Subcutaneous abdominal adipose tissue (tissue), 5 donors: ENCODE measurements around the gene DCHS1.
A peak's percentile ranks its signal among the peaks of the same experiment; 100 is the strongest.

Experiments used
- H3K27ac ChIP-seq: one replicate; pipeline ENCODE4 v1.7.0; 2013; ENCODE audit warnings: low read depth, mild to moderate bottlenecking, inconsistent platforms, low read length, moderate library complexity
- H3K27me3 ChIP-seq, 5 donors: one replicate each; pipeline ENCODE4 v1.7.0; 2013; ENCODE audit warnings: low read length in 5 of 5, inconsistent platforms in 1 of 5; ENCODE audit not compliant: control insufficient read depth in 5 of 5, insufficient read depth in 4 of 5
- H3K36me3 ChIP-seq, 5 donors: one replicate each; pipeline ENCODE4 v1.7.0; 2013; ENCODE audit warnings: low read length in 5 of 5; ENCODE audit not compliant: control insufficient read depth in 5 of 5, insufficient read depth in 5 of 5
- H3K4me1 ChIP-seq, 5 donors: one replicate each; pipeline ENCODE4 v1.7.0; 2013; ENCODE audit warnings: low read length in 5 of 5, mild to moderate bottlenecking in 3 of 5, moderate library complexity in 1 of 5; ENCODE audit not compliant: control insufficient read depth in 5 of 5, insufficient read depth in 5 of 5
- H3K4me3 ChIP-seq, 5 donors: one replicate each; pipeline ENCODE4 v1.7.0; 2013; ENCODE audit warnings: low read length in 5 of 5, low read depth in 1 of 5
- H3K9ac ChIP-seq, 5 donors: one replicate each; pipeline ENCODE4 v1.7.0; 2013; ENCODE audit warnings: low read length in 5 of 5, mild to moderate bottlenecking in 4 of 5, moderate library complexity in 3 of 5
- H3K9me3 ChIP-seq, 5 donors: one replicate each; pipeline ENCODE4 v1.7.0; 2013; ENCODE audit warnings: low read length in 5 of 5; ENCODE audit not compliant: control insufficient read depth in 5 of 5
- donor health status: healthy.
- donor health status: healthy.
- donor health status: healthy.
- donor health status: healthy.
- donor health status: healthy.

The DCHS1 gene

GRCh38 chr11:6622261-6623171, 33.1 kb downstream of the DCHS1 start:
- no peaks in the 10 kb centered on the region for H3K27me3 ChIP-seq
- H3K27ac ChIP-seq: no peak overlapping the region
- no peak overlapping the region for H3K4me3 ChIP-seq
- peaks cover 11 to 24% (median 20%) of the 10 kb centered on the region in 5 donors for H3K4me1 ChIP-seq
- H3K9ac ChIP-seq: no peak overlapping the region
- H3K9me3 ChIP-seq: no peaks in the 10 kb centered on the region
- peaks cover 0 to 53% (median 45%) of the 10 kb centered on the region in 5 donors for H3K36me3 ChIP-seq

- H3K36me3 ChIP-seq: peaks cover 0 to 49% (median 42%) of the 10 kb centered on the region in 5 donors
- no peaks in the 10 kb centered on the region for H3K27me3 ChIP-seq
- H3K4me3 ChIP-seq: no peak overlapping the region
Observed at GRCh38 chr11:6621711-6622211, 33.8 kb downstream of the DCHS1 start.

GRCh38 chr11:6620636-6621035, 35.0 kb downstream of the DCHS1 start:
- H3K27ac ChIP-seq: peak overlapping the region; percentile 10
- peaks cover 11 to 29% (median 24%) of the 10 kb centered on the region in 5 donors for H3K4me1 ChIP-seq
- no peak overlapping the region for H3K4me3 ChIP-seq
- H3K36me3 ChIP-seq: peaks cover 0 to 49% (median 42%) of the 10 kb centered on the region in 5 donors
- no peaks in the 10 kb centered on the region for H3K27me3 ChIP-seq
- no peaks in the 10 kb centered on the region for H3K9me3 ChIP-seq
- H3K9ac ChIP-seq: no peak overlapping the region

More at GRCh38 chr11:6621711-6622211, 33.8 kb downstream of the DCHS1 start:
- Histone ChIP-seq H3K9me3 (no peaks in the 10 kb centered on the region), H3K9ac (no peak overlapping the region), H3K4me1 (peaks cover 11 to 29% (median 24%) of the 10 kb centered on the region in 5 donors), H3K27ac (no peak overlapping the region)

- peak within 1 kb of the TSS; percentile 72 to 98 (median 93) for H3K9ac ChIP-seq
- peaks cover 11 to 29% (median 24%) of the 10 kb centered on the region in 5 donors for H3K4me1 ChIP-seq
- peak within 1 kb of the TSS; percentile 92 for H3K27ac ChIP-seq
- peaks cover 0 to 49% (median 40%) of the 10 kb centered on the region in 5 donors for H3K36me3 ChIP-seq
- no peaks in the 10 kb centered on the region for H3K9me3 ChIP-seq
- H3K4me3 ChIP-seq: peak within 1 kb of the TSS; percentile 86 to 97 (median 91)
- no peaks in the 10 kb centered on the region for H3K27me3 ChIP-seq
Observed at GRCh38 chr11:6619004-6619745, 36.4 kb downstream of the DCHS1 start, which contains the start of gene TPP1. Gene TPP1 (minus strand): TSS chr11:6619422. CDS start chr11:6619400, 22 bp downstream.

- H3K27ac ChIP-seq: peak overlapping the region; percentile 92
- peaks cover 0 to 47% (median 36%) of the 10 kb centered on the region in 5 donors for H3K36me3 ChIP-seq
- no peaks in the 10 kb centered on the region for H3K9me3 ChIP-seq
- H3K27me3 ChIP-seq: no peaks in the 10 kb centered on the region
- peak overlapping the region; percentile 72 to 98 (median 93) for H3K9ac ChIP-seq
- peak overlapping the region; percentile 86 to 97 (median 91) for H3K4me3 ChIP-seq
- H3K4me1 ChIP-seq: peaks cover 11 to 29% (median 24%) of the 10 kb centered on the region in 5 donors
Observed at GRCh38 chr11:6618117-6619003, 37.2 kb downstream of the DCHS1 start.

GRCh38 chr11:6617315-6617781, 38.3 kb downstream of the DCHS1 start:
- peaks cover 0 to 38% (median 32%) of the 10 kb centered on the region in 5 donors for H3K36me3 ChIP-seq
- peak overlapping the region; percentile 2 to 97 (median 27) for H3K4me3 ChIP-seq
- H3K27me3 ChIP-seq: no peaks in the 10 kb centered on the region
- no peaks in the 10 kb centered on the region for H3K9me3 ChIP-seq
- H3K4me1 ChIP-seq: peaks cover 16 to 38% (median 29%) of the 10 kb centered on the region in 5 donors
- peak overlapping the region in 1 of 5 donors; percentile 35 for H3K9ac ChIP-seq
- H3K27ac ChIP-seq: peak overlapping the region; percentile 92

- no peaks in the 10 kb centered on the region for H3K9me3 ChIP-seq
- no peaks in the 10 kb centered on the region for H3K27me3 ChIP-seq
- peaks cover 16 to 40% (median 29%) of the 10 kb centered on the region in 5 donors for H3K4me1 ChIP-seq
- peaks cover 0 to 36% (median 32%) of the 10 kb centered on the region in 5 donors for H3K36me3 ChIP-seq
- no peak overlapping the region for H3K9ac ChIP-seq
- no peak overlapping the region for H3K27ac ChIP-seq
- H3K4me3 ChIP-seq: no peak overlapping the region
Observed at GRCh38 chr11:6616596-6617250, 38.9 kb downstream of the DCHS1 start.

GRCh38 chr11:6615882-6616585, 39.6 kb downstream of the DCHS1 start:
- no peak overlapping the region for H3K27ac ChIP-seq
- H3K9me3 ChIP-seq: no peaks in the 10 kb centered on the region
- H3K4me1 ChIP-seq: peaks cover 20 to 47% (median 36%) of the 10 kb centered on the region in 5 donors
- no peaks in the 10 kb centered on the region for H3K27me3 ChIP-seq
- no peak overlapping the region for H3K9ac ChIP-seq
- H3K36me3 ChIP-seq: peaks cover 0 to 37% (median 33%) of the 10 kb centered on the region in 5 donors
- H3K4me3 ChIP-seq: no peak overlapping the region
